Peyer's patch (tissue), 4 donors: ENCODE results near the gene CALU.

Experiments used
- POLR2A ChIP-seq, 2 donors: fragments of 450-650 bp; IDR thresholded peaks; one replicate each; pipeline ENCODE4 v1.5.1; 2017; ENCODE audit warnings: antibody characterized with exemption in 2 of 2, mild to moderate bottlenecking in 2 of 2, moderate library complexity in 2 of 2
- TF ChIP-seq, protein P1 (sequence below), 6 experiments: fragments of 450-650 bp in 4 of 6; fragments of 200-600 bp in 2 of 6; sonication (generic) in 1 of 6; IDR thresholded peaks; one replicate each; pipeline ENCODE4 v1.5.1; 2017 to 2019; ENCODE audit warnings: antibody characterized with exemption in 6 of 6, mild to moderate bottlenecking in 3 of 6, moderate library complexity in 1 of 6

- TF ChIP-seq, protein P1, sequence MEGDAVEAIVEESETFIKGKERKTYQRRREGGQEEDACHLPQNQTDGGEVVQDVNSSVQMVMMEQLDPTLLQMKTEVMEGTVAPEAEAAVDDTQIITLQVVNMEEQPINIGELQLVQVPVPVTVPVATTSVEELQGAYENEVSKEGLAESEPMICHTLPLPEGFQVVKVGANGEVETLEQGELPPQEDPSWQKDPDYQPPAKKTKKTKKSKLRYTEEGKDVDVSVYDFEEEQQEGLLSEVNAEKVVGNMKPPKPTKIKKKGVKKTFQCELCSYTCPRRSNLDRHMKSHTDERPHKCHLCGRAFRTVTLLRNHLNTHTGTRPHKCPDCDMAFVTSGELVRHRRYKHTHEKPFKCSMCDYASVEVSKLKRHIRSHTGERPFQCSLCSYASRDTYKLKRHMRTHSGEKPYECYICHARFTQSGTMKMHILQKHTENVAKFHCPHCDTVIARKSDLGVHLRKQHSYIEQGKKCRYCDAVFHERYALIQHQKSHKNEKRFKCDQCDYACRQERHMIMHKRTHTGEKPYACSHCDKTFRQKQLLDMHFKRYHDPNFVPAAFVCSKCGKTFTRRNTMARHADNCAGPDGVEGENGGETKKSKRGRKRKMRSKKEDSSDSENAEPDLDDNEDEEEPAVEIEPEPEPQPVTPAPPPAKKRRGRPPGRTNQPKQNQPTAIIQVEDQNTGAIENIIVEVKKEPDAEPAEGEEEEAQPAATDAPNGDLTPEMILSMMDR (IDR thresholded peaks at IDR 0.05), result no peak
- TF ChIP-seq POLR2A (IDR thresholded peaks at IDR 0.05), result no peak
These were observed 42.0 kb downstream of the CALU start for GRCh38 chr7:128781126-128781525.
